Measurements from ENCODE around the gene ZCCHC24. TPM values are rescaled to one million over a fixed set of nuclear protein-coding genes. Genes with fewer than 3 reads are reported as not detected.

Gene ZCCHC24
- total and polyA plus RNA-seq, 2 donors (not counting 3 experiments of a cell fraction or from before 2014, with no cell fraction given), result 5.2 to 8.4 TPM

DNA sequence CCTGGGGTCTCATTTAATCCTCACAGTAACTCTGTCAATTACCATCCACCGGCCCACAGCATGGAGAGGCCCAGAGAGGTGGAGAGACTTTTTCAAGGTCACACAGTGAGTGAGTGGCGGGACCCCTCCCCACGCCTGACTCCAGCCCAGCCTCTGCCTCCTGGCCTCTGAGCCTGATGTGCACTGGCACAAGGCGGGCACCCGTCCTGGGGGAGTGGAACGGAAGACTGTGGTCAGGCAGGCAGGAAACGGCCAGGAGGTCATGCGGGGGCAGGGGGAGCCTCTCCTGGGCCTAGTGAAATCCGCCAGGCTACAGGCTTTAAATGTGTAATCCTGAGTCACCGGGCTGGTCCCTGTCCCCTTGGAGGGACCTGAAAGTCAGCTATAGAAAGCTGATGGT lies 32.2 kb downstream of the ZCCHC24 start:
- no peak overlapping the region for H3K27ac ChIP-seq (ENCODE audit: insufficient read depth, low read depth, low read length)
- dilution Hi-C loops (cut with MboI; ENCODE audit: extremely low pct_ligation_motif_present, low sequenced_read_pairs) (no loop called here), intact Hi-C loops (cut with micrococcal nuclease) (no loop called here)
- ChIA-PET CTCF (interaction anchor here (1.3 to 1.5 kb wide), 2 partner anchors 39 to 54 kb away, joined by 4 to 10 read pairs; no protein-coding TSS in a partner anchor), POLR2A (no interaction called here)
- H3K4me1 ChIP-seq (ENCODE audit: control insufficient read depth, extremely low read depth, insufficient read depth, low read length), result peaks cover 11% of the 10 kb centered on the region
- H3K79me2 ChIP-seq (ENCODE audit: control insufficient read depth, insufficient read depth, low read length), result no peaks in the 10 kb centered on the region
- DNase-seq (ENCODE audit: low read depth, low spot score) (no peak), FAIRE-seq (peak; percentile 74)
- H3K4me2 ChIP-seq (ENCODE audit: insufficient read depth, low read length), result no peak overlapping the region
- no peak overlapping the region for H3K4me3 ChIP-seq (replicated peaks in 1 of 3; ENCODE audit: insufficient read depth in 1 of 3, low read depth in 1 of 3, low read length in 3 of 3)
- no peaks in the 10 kb centered on the region for H4K20me1 ChIP-seq (replicated peaks; ENCODE audit: control insufficient read depth, extremely low read depth, insufficient read depth, low read length)
- H3K9me1 ChIP-seq (replicated peaks; ENCODE audit: control insufficient read depth, extremely low read depth, insufficient read depth, low read length), result no peaks in the 10 kb centered on the region
- H3K9me3 ChIP-seq (replicated peaks; ENCODE audit: control insufficient read depth, insufficient read depth, low read length), result no peaks in the 10 kb centered on the region
- no peak overlapping the region for H3K9ac ChIP-seq (replicated peaks; ENCODE audit: extremely low read depth, insufficient read depth, low read length)
- no peaks in the 10 kb centered on the region for H3K36me3 ChIP-seq (ENCODE audit: control insufficient read depth in 2 of 2, extremely low read depth in 1 of 2, insufficient read depth in 2 of 2, low read length in 2 of 2)
- BruUV-seq (replicated peaks), result no TSS peak
- peak overlapping the region; percentile 7 for H2AFZ ChIP-seq (ENCODE audit: low read depth, low read length)
- TF ChIP-seq CTCF (IDR thresholded peaks at IDR 0.05; ENCODE audit: extremely low read depth in 1 of 2, insufficient read depth in 1 of 2, low read depth in 1 of 2, low read length in 2 of 2), result no peak
- peak; percentile 20 for TF ChIP-seq FOS (IDR thresholded peaks at IDR 0.05; ENCODE audit: borderline replicate concordance, insufficient read depth, low read length)
- TF ChIP-seq JUN (IDR thresholded peaks at IDR 0.05; ENCODE audit: borderline replicate concordance, insufficient read depth, insufficient read length, low read depth), result no peak
- TF ChIP-seq EZH2 (IDR thresholded peaks at IDR 0.05; ENCODE audit: borderline replicate concordance, low read depth, low read length, severe bottlenecking), result no peak
- TF ChIP-seq MAX (IDR thresholded peaks at IDR 0.05; ENCODE audit: insufficient read depth, insufficient read length), result no peak
- TF ChIP-seq POLR2A (IDR thresholded peaks at IDR 0.05; ENCODE audit: low read depth, low read length), result no peak
- no peak for TF ChIP-seq MYC (IDR thresholded peaks at IDR 0.05; ENCODE audit: low read depth, low read length)
- TF ChIP-seq GATA2 (IDR thresholded peaks at IDR 0.05; ENCODE audit: insufficient read depth, insufficient read length, low read depth, low read length), result no peak
- peak; percentile 27 for TF ChIP-seq POLR2AphosphoS5 (IDR thresholded peaks at IDR 0.05; ENCODE audit: insufficient read depth, low read depth, low read length)
- H3K27me3 ChIP-seq (ENCODE audit: control insufficient read depth in 2 of 2, insufficient read depth in 2 of 2, low read length in 2 of 2), result no peaks in the 10 kb centered on the region

All from endothelial cell of umbilical vein (primary cell).